Left ventricle myocardium inferior (tissue), 1 donor: ENCODE results near the gene MAP1LC3B2. TPM values are rescaled to one million over a fixed set of nuclear protein-coding genes. Genes with fewer than 3 reads are reported as not detected.

ENCODE experiments used
- DNase-seq: peaks from one replicate; pipeline ENCODE4 v3.0.0-alpha.2; 2020
- H3K27ac ChIP-seq: fragments of 200-600 bp; replicated peaks from 2 replicates; pipeline ENCODE4 v1.8.0; 2021
- H3K27me3 ChIP-seq: fragments of 200-600 bp; 2 replicates; pipeline ENCODE4 v1.8.0; 2021; ENCODE audit warnings: low read depth
- H3K36me3 ChIP-seq: fragments of 200-600 bp; 2 replicates; pipeline ENCODE4 v1.8.0; 2021
- H3K4me1 ChIP-seq: fragments of 200-600 bp; 2 replicates; pipeline ENCODE4 v1.8.0; 2021
- H3K4me3 ChIP-seq: fragments of 200-600 bp; 2 replicates; pipeline ENCODE4 v1.8.0; 2021; ENCODE audit warnings: mild to moderate bottlenecking, moderate library complexity
- H3K9me3 ChIP-seq: fragments of 200-600 bp; replicated peaks from 2 replicates; pipeline ENCODE4 v1.8.0; 2021
- intact Hi-C: fragments of 100-400 bp; cut with micrococcal nuclease; formaldehyde crosslinking; loops from one replicate; pipeline ENCODE4 v1.11.0; 2022
- total RNA-seq: library from RNA; stranded (reverse); fragmentation: NEBNext Ultra II Directional; extraction: Animal tissue kit (Norgen Biotek cat#: 25700); gene quantifications from one replicate; pipeline ENCODE4 v1.2.1, GENCODE V29; 2021
- TF ChIP-seq, protein P1 (sequence below): fragments of 200-600 bp; IDR thresholded peaks from 2 replicates; pipeline ENCODE4 v1.8.0; 2021; ENCODE audit warnings: antibody characterized with exemption, mild to moderate bottlenecking, borderline replicate concordance
- donor health status: DM: no; HTN: yes; CAD: no; lungs with severe emphysema.

The MAP1LC3B2 gene
- total RNA-seq, 1 donor from 2014 or later, result 2.9 TPM

DNA sequence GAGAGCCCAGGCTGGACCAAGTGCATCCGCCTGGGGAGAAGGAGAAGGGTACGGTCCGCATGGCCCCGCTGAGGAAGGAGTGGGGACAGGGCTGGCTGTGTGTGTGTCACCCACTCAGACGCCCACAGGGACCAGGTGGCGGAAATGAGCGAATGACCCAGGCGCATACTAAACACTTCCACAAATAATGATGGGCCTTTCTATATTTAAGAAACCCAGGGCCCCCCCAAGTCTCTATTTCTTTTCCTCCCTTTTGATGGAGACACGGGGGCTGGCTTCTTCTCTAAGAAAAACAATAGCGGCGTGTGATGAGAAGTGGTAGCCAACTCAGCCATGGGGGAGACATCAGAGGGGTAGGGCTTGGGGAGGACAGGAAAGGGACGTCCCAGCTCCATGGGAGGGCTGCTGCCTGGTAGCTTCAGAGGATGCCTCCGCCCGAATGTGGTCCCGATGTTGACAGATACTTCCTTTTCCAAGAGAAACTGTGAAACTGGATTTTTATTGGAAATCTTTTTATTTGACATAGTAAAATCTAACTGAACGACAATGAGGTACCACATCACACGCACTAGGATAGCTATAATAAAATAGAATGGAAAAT is 6.3 kb upstream of the MAP1LC3B2 start:
- TF ChIP-seq, protein P1, sequence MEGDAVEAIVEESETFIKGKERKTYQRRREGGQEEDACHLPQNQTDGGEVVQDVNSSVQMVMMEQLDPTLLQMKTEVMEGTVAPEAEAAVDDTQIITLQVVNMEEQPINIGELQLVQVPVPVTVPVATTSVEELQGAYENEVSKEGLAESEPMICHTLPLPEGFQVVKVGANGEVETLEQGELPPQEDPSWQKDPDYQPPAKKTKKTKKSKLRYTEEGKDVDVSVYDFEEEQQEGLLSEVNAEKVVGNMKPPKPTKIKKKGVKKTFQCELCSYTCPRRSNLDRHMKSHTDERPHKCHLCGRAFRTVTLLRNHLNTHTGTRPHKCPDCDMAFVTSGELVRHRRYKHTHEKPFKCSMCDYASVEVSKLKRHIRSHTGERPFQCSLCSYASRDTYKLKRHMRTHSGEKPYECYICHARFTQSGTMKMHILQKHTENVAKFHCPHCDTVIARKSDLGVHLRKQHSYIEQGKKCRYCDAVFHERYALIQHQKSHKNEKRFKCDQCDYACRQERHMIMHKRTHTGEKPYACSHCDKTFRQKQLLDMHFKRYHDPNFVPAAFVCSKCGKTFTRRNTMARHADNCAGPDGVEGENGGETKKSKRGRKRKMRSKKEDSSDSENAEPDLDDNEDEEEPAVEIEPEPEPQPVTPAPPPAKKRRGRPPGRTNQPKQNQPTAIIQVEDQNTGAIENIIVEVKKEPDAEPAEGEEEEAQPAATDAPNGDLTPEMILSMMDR, result no peak
- Histone ChIP-seq H3K4me1 (peaks cover 11% of the 10 kb centered on the region), H3K9me3 (no peaks in the 10 kb centered on the region), H3K4me3 (no peak overlapping the region), H3K27me3 (no peaks in the 10 kb centered on the region), H3K36me3 (no peaks in the 10 kb centered on the region), H3K27ac (no peak overlapping the region)
- DNase-seq, result no peak
- intact Hi-C loops, result no loop called here

DNA sequence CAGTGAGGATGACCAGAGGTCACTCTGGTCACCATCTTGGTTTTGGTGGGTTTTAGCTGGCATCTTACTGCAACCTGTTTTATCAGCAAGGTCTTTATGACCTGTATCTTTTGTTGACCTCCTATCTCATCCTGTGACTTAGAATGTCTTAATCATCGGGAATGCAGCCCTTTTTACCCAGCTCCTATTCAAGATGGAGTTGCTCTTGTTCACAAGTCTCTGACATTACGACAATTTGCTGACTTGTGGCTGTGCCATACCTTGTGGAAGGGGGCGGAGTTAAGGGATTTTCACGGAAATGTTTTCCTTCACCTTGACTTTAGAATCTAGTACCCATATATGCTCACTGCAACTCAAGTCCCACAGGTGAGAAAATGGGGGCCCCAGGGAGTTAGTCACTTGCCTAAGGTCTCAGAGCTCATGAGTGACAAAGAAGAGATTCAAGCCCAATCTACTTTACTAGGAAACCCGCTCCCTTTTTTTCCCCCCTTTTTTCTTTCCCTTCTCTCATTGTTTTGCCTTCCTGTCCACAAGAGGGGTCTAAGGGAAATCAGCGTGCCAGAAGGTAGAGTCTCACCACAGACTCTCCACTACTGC is 2.7 kb upstream of the MAP1LC3B2 start:
- Histone ChIP-seq H3K4me3 (no peak overlapping the region), H3K9me3 (no peaks in the 10 kb centered on the region), H3K27me3 (no peaks in the 10 kb centered on the region), H3K36me3 (no peaks in the 10 kb centered on the region), H3K4me1 (peaks cover 6% of the 10 kb centered on the region), H3K27ac (no peak overlapping the region)
- TF ChIP-seq, protein P1, result no peak
- DNase-seq, result no peak
- intact Hi-C loops, result no loop called here

DNA sequence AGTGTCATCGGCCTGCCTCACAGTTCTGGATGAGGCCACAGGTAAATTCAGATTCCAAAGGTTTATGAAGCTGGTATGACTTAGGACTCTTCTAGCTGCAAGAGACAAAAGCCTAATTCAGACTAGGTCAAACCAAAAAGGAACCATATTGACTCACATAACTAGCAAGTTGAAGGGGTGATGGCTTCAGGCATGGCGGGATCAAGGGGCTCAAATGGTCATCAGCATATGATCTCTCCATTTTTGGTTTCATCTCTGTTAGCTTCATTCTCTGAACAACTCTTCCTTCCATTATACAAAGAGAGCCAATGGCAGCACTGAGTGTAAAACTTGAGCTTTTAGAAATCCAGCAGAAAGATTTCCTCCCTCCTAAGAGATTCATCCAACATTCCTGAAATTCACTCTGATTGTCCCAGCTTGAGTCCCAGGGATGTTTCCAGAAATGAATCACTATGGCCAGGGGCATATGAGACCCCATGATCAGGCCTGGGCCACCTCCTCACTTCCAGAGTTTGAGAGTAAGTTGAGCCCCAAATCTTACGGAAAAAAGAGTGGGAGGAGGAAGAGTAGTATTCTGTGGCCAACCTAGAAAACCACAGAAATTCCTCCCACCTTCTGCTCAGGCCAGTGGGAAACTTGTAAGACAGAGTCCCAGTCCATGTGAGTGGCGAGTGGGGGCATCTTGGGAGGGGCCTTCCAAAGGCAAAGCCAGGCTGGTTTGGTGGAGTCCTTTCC is 2.0 kb upstream of the MAP1LC3B2 start:
- TF ChIP-seq, protein P1, result no peak
- intact Hi-C loops, result no loop called here
- Histone ChIP-seq H3K4me3 (no peak overlapping the region), H3K27me3 (no peaks in the 10 kb centered on the region), H3K27ac (no peak overlapping the region), H3K9me3 (no peaks in the 10 kb centered on the region), H3K36me3 (no peaks in the 10 kb centered on the region), H3K4me1 (peaks cover 6% of the 10 kb centered on the region)
- no peak for DNase-seq

DNA sequence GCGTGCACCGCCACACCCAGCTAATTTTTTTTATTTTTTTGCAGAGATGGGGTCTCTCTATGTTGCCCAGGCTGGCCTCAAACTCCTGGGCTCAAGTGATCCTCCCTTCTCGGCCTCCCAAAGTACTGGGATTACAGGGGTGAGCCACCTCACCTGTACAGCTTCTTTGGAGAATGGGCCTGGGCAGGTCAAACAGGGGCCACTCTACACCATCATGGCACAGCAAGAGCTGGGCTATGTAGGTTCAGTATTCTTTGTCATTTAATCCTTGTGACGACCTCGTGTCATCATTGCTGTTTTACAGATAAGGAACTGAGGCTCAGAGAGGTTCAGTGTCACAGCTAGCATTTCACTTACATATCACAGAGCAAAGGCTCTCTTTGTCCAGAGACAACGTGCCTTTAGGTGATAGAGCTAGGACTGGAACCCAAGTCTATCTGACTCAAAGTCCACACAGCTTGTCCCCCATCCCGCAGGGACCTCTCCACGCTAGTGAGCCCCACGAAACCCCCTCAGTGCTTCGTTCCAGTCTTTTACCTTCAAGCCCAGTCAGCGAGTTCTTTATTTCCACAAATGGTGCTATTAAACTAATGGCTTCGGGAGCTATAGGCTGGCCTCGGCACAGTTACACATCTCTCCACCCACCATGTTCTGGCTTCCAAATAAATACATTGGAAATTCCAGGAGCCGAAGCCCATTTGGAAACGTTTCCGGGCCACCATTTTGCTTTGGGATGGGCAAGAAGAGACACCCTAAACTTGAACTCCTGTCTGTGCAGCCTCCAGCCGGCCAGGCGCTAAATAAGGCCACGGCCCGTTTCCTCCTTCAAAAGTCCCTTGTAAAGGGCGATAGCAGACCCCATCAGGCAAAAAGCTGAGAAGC is 660 bp upstream of the MAP1LC3B2 start:
- Histone ChIP-seq H3K4me3 (no peak overlapping the region), H3K27me3 (no peaks in the 10 kb centered on the region), H3K9me3 (peaks cover 8% of the 10 kb centered on the region), H3K4me1 (peaks cover 6% of the 10 kb centered on the region), H3K27ac (peak overlapping the region; percentile 68), H3K36me3 (no peaks in the 10 kb centered on the region)
- TF ChIP-seq, protein P1, result no peak
- DNase-seq, result no peak
- intact Hi-C loops, result no loop called here

DNA sequence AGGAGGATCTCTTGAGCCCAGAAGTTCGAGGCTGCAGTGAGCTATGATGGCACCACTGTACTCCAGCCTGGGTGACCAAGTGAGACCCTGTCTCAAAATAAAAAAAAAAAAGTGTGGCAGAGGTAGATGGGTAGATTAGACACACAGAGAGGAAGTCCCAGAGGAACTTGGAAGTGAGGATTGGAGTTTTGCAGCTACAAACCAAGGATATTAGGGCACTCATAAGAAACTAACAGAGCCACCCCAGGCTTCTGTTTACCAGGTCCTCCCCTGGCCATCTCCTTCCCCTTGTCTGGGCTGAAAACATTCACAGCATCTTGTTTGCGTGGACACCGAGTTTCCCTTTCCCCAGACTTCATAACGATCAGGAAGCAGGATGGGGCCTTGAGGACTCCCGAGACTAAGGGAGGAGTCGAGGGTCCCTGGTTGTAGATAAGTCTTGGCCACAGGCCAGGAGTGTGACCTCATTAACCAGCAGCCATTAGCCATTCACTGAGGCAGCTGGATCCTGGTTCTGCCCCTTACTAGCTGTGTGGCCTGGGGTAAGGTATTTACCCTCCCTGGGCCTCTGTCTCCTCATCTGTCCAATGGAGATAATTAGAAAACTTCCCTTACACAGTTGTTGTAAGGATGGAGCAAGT is 2.1 kb downstream of the MAP1LC3B2 start:
- Histone ChIP-seq H3K9me3 (peaks cover 22% of the 10 kb centered on the region), H3K4me1 (peaks cover 6% of the 10 kb centered on the region), H3K27ac (no peak overlapping the region), H3K4me3 (no peak overlapping the region), H3K36me3 (no peaks in the 10 kb centered on the region), H3K27me3 (no peaks in the 10 kb centered on the region)
- DNase-seq, result no peak
- intact Hi-C loops, result no loop called here
- TF ChIP-seq, protein P1, result no peak
